GM18870 (cell line): Measurements from ENCODE around the gene MLH3.

Experiments
- ATAC-seq: cut with Tn5 transposase; IDR thresholded peaks from one replicate; pipeline ENCODE4 v1.9.1; 2021; ENCODE audit warnings: moderate library complexity; ENCODE audit not compliant: unreplicated experiment

MLH3 gene

DNA sequence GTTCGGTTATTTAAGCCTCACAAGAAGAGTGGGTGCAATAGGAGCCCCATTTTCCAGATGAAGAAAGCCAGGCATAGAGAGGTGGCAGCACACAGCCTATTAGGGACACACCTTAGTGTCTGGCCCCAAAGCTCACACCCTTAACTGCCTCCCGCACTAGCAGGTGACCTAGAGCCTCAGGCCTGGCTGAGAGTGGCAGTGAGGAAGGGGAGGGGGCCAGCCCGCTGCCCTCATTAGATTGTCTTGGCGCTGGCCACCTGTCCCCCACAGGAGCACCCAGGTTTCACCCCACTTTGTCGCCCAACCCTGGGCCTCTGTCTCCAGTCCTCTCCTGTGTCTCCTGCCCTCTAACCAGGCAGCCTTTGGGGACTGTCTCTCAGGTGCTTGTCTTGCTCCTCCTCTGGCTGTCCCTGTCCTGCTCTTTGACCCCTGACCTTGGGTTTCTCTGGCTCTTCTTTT is 77.3 kb downstream of the MLH3 start:
- no peak for ATAC-seq

DNA sequence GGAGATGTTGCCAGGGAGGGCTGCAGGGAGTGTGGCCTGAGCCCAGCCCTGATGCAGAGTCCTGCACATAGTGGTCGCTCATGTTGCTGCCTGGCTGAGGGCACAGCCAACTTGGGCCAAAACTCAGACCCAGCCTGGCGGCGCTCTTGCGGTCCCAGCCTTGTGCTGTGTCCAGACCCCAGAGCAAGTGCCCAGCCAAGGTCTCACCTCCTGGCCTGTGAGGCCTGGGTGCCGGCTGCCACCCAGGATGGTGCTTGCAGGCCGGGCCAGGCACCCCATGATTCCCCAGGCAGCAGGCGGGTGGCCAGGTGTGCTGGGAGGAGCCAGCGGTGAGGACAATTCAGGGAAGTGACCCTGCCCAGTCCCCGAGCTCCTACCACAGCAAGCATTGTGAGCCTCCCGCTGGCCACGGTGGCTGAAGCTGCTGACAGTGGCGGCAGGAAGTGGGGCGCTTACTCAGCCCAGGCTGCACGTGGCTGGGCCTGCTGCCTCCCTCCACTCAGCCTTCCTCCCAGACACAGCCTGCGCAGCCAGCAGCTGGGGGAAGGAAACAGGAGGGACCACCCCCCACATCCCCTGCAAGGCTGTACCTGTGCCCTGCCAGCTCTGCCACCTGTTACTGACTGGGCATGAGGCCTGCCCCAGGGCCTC is 78.1 kb downstream of the MLH3 start:
- no peak for ATAC-seq

DNA sequence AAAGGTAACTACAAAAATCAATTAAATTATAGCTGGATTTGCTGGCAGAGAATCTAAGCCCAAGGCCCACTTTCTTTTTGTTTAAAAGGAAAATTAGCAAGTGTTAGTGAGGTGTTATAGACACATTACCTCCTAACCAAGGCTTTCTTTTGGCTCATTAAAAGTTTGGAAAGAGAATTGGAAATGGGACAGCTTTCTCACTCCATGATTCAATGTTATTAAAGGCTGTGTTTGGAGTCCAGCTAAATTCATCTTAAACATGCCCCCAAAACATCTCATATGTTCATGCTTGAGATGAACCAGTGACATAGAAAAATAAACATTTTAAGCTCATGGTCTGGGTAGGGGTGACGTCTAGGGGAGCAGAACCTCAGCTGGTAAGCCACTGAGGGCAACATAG is 82.5 kb downstream of the MLH3 start:
- ATAC-seq = no peak

- no peak for ATAC-seq
Observed at GRCh38 chr14:74965486-74966153, 85.6 kb downstream of the MLH3 start.

- no peak for ATAC-seq
Observed at GRCh38 chr14:74964787-74965485, 86.3 kb downstream of the MLH3 start.
